ENCODE results near the gene TPK1. TPM values are rescaled to one million over a fixed set of nuclear protein-coding genes. Genes with fewer than 3 reads are reported as not detected.

TPK1 gene
- total RNA-seq: 5.6 TPM

DNA sequence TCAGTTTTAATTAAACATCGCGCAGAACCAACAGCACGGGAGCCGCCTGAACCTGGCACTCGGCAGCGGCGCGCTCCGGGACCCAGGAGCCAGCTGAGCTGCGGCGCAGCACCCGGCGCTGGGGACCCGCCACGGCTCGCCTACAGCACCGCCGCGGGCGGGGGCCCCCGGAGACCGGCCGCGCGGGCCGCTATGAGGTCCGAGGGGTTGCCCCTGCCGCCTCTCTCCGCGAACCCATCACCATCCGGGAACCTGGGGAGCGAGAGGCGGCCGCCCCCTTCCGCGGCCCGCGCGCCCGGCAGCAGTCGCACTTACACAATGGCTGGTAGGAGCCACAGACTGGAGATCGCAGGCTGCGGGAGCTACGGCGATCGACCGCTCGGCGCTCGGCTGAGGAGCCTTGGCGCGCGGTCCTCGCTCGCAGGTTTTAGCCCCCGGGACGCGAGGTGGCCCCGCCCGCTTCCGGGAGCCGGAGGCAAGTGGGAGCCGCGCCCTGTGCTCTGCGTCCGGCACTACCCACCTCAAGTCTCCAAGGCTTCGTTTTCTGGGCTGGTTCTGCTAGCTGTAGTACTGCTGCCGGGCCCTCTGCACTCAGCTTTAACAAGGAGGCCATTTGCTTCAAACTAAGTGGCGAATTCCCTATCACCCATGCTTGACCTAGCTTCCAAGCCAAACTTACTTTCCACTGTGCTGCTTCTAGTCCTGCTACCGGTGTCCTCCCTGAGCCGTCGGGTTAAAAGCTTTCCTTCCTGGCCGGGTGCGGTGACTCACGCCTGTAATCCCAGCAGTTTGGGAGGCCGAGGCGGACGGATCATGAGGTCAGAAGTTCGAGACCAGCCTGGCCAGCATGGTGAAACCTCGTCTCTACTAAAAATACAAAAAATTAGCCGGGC is at the start of gene TPK1:
TPK1 (minus strand) TSS at position 402 of the 893 bp plus-strand sequence. CDS start 451 bp downstream, outside the sequence.
- peak; percentile 91 for DNase-seq

DNA sequence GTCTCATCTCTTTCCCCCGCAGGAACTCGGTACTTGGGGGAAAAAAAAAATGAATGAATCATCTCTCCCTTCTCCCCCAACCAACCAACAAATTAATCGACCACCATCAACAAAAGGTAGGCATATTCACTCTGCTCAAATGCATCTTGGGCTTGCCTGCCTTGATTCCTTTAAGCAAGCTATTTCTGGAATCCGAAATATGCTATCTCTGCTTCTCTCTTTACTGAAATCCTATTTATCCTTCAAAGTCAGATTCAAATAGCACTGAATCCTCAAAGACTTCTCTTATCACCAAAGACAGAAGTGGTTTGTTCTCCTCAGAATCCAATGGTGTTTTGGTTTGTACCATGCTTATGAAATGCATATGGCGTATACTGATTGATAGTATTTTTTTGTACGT is 49.6 kb upstream of the TPK1 start:
- no peak for DNase-seq

DNA sequence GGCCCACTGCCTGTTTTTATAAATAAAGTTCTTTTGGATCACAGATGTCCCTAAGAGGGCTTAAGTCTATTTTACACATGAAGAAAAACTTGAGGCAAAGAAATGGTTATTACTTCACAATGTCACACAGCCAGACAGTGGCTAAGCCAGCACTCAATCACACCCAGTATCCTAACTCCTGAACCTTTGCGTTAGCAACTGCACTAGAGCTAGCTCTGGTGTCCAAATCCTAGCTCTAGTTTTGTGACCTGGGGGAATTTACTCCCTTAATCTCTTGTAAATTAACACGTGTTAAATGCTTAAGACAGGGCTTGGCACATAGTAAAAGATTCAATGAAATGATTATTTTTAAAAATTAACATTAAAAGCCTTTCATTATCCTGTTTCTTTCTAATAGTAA is 49.0 kb upstream of the TPK1 start:
- DNase-seq: no peak

GRCh38 chr7:144873316-144873845 is 37.5 kb upstream of the TPK1 start:
- no peak for DNase-seq

- no peak for DNase-seq
Measured at GRCh38 chr7:144869082-144869481, 33.2 kb upstream of the TPK1 start.

DNA sequence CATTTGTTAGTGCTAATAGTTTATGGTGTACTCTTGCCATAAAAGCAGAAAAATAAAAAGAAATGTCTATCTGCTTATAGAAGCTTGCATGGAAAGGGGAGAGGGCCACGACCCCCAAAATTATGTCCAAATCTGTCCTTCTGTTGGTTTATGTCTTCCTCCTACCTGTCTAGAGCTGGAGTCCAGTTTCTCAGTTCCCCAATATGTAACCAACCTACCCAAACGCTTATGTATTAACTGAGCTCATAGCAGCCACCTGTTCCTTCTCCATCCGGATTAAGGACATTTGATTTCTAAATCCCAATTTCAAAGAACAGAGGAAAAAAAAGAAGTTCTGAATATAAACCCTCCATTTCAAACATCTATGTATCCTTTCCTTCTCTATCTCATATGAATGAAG is 30.3 kb upstream of the TPK1 start:
- no peak for DNase-seq

- no peak for DNase-seq
Measured at GRCh38 chr7:144863320-144863647, 27.4 kb upstream of the TPK1 start.

GRCh38 chr7:144862612-144863319 is 26.9 kb upstream of the TPK1 start:
- no peak for DNase-seq

DNA sequence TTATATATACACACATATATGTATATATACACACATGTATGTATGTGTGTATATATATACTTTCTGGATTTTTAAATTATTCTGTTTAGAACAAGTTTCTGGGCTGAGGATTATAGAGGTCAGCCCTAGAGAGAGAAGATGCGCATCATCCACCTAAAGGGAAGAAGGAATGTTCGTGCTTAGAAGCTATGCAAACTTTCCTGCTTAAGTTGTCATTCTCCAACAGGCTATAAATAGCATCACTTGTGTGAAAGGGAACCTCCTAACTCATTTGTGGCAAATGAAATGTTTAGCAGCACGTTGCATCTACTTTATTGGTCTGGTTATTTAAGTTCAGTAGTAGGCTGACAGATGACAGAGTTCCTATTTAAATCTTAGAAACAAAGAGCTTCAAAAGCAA is 23.9 kb upstream of the TPK1 start:
- no peak for DNase-seq

- no peak for DNase-seq
Measured at GRCh38 chr7:144857463-144857862, 21.6 kb upstream of the TPK1 start.

GRCh38 chr7:144854839-144855424 is 19.1 kb upstream of the TPK1 start:
- DNase-seq: no peak

DNA sequence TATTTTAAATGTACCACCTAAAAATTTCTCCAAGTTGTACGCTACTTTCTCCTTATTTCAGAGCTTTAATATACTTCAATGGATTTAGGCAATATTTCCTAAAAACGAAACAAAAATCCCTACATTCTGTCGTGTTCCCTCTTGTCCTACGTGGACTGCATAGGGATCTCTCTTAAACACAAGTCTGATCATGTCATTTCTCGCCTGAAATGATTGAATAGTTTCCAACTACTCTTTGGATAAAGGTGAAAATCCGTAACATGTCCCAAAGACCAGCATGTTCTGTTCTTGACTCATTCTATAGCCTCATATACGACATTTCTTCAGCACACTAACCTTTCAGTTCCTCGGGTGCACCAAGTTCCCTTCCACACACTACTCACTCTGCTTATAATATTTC is 17.7 kb upstream of the TPK1 start:
- DNase-seq: no peak

GRCh38 chr7:144848078-144848477 is 12.2 kb upstream of the TPK1 start:
- DNase-seq: no peak

GRCh38 chr7:144842377-144842851 is 6.6 kb upstream of the TPK1 start:
- DNase-seq: no peak

DNA sequence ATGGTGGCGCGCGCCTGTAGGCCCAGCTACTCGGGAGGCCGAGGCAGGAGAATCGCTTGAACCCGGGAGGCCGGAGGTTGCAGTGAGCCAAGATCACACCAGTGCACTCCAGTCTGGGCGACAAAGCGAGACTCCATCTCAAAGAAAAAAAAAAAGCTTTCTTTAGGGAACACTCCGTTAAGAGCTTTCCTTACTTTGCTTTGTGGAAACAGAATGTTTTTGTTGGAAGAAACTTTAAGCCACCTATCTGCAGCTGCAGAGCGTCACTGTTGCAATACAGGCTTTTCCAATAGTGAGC is 641 bp upstream of the TPK1 start:
- DNase-seq: no peak

DNA sequence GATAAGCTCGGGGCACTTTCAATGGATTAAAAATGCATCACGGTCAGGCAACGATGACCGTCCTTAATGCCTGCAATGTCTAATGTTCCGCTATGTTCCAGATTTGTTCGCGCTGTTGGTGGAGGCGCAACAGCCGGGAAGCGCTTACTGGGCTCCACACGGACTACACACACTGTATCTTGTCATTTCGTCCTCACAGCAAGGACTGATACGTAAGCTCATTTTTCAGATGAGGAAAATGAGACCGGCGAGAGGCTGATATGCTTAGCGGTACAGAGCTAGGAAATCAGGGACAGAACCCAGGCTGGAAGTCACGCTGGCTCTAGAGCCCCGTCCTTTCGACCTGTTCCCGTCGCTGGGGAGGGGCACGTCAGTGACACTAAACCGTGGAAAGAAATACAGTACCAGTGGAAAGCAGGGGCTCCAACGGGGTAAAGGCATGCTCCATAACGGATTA is 670 bp downstream of the TPK1 start:
- peak; percentile 57 for DNase-seq

DNA sequence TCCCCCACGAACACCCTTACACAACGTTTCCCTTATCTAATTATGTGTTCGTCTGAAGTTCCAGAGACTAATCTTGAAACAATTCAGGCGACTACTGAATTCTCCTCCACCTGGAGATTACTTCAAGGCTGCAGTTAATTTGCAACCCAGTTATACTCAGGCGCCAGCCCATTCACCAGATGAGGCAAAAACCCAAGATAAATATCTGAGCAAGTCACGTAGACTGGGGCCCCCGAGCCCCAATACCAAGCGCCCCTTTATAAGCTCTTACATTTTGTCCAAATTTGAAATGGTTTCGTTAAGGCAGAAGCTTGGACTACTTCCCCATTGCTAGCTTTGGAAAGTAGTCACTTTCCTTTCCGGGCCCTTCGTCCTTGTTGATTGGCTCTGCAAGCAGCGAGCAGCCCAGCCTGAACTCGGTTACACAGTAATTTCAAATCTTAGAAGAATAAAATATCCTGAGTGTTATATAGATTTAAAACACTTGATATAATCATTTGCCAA is 1.2 kb downstream of the TPK1 start:
- no peak for DNase-seq

DNA sequence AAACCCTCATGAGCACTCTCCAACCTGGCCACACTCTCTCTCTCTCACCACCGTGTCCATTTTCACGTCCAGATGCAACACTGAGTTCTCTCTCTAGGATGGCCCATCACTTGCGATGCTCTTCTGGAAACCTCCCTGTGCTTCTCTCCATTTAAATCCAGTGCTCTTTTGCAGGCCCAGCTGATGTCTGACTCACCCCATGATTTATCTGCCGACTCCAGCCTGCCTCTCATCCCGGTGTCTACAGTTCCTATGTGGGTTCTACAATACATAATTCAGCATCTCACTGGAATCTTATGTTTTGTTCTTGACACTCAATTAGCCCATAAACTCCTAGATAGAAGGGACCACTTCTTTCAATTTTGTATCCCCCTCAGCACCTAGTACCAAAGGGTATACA is 5.0 kb downstream of the TPK1 start:
- DNase-seq: no peak

- no peak for DNase-seq
Measured at GRCh38 chr7:144830024-144830785, 5.6 kb downstream of the TPK1 start.

- no peak for DNase-seq
Measured at GRCh38 chr7:144827621-144828020, 8.2 kb downstream of the TPK1 start.

GRCh38 chr7:144826208-144826607 is 9.6 kb downstream of the TPK1 start:
- no peak for DNase-seq

DNA sequence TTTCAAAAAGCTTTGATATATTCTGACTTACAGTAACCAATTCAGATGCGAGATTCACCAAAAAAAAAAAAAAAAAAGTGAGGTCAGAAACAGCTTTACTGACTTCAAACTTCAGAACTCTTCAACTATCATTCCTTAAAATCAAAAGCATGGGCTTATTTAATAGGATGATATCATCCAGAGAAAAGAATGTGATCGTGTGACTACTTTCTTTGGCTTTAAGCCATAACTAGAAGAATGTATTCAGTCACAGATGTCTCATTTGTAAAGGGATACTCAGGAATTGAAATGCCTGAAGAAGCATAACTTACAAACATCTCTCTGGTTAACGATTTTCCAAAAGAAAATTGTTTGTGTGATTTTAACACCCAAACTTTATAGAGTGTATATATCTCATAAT is 11.5 kb downstream of the TPK1 start:
- no peak for DNase-seq
